ENCODE results near the gene PDE4D. TPM values are rescaled to one million over a fixed set of nuclear protein-coding genes. Genes with fewer than 3 reads are reported as not detected.

Gene PDE4D
- total RNA-seq, 1 experiment from 2014 or later, result 11.6 TPM

GRCh38 chr5:59208474-59208873 lies 685.1 kb downstream of the PDE4D start:
- BruUV-seq (replicated peaks), result no TSS peak
- Mint-ChIP-seq H3K9me3 (ENCODE audit: low read depth, unreplicated experiment) (no peaks in the 10 kb centered on the region), H3K4me3 (ENCODE audit: low read depth, unreplicated experiment) (no peak overlapping the region), H3K27me3 (ENCODE audit: unreplicated experiment) (no peaks in the 10 kb centered on the region), H3K36me3 (ENCODE audit: insufficient read depth, unreplicated experiment) (no peaks in the 10 kb centered on the region), H3K27ac (ENCODE audit: unreplicated experiment) (no peak overlapping the region), H3K4me1 (ENCODE audit: low read depth, unreplicated experiment) (no peaks in the 10 kb centered on the region)
- DNase-seq, result no peak
- CTCF ChIA-PET, result interaction anchor here (0.8 kb wide), 1 partner anchor 159 kb away, joined by 3 read pairs; no protein-coding TSS in a partner anchor
- intact Hi-C loops (cut with micrococcal nuclease; ENCODE audit: unreplicated experiment), result no loop called here
- TF ChIP-seq, protein P1, sequence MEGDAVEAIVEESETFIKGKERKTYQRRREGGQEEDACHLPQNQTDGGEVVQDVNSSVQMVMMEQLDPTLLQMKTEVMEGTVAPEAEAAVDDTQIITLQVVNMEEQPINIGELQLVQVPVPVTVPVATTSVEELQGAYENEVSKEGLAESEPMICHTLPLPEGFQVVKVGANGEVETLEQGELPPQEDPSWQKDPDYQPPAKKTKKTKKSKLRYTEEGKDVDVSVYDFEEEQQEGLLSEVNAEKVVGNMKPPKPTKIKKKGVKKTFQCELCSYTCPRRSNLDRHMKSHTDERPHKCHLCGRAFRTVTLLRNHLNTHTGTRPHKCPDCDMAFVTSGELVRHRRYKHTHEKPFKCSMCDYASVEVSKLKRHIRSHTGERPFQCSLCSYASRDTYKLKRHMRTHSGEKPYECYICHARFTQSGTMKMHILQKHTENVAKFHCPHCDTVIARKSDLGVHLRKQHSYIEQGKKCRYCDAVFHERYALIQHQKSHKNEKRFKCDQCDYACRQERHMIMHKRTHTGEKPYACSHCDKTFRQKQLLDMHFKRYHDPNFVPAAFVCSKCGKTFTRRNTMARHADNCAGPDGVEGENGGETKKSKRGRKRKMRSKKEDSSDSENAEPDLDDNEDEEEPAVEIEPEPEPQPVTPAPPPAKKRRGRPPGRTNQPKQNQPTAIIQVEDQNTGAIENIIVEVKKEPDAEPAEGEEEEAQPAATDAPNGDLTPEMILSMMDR (IDR thresholded peaks at IDR 0.05; ENCODE audit: unreplicated experiment), result no peak

DNA sequence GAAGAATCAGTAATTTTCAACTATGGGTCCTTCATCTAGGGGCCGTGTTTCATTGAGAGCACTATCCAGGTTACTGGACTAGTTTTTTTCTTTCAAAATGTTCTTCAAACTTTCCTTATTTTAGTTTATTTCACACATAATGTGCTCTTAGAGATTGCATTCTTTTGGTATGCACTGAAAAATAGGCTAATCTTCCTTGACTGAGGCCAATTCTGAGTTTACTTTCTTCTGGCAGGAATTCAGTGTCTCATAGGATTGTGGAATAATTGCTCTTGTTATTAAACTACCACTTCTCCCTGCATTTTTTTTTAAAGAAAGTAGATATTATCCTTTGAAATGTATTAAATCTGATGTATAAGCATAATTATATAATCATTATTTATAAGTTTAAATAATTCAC lies 686.1 kb downstream of the PDE4D start:
- no peak for DNase-seq
- intact Hi-C loops (cut with micrococcal nuclease; ENCODE audit: unreplicated experiment), result no loop called here
- no peak overlapping the region for H3K4me3 Mint-ChIP-seq (ENCODE audit: low read depth, unreplicated experiment)
- H3K36me3 Mint-ChIP-seq (ENCODE audit: insufficient read depth, unreplicated experiment), result no peaks in the 10 kb centered on the region
- TF ChIP-seq, protein P1 (IDR thresholded peaks at IDR 0.05; ENCODE audit: unreplicated experiment), result no peak
- H3K27me3 Mint-ChIP-seq (ENCODE audit: unreplicated experiment), result no peaks in the 10 kb centered on the region
- no peak overlapping the region for H3K27ac Mint-ChIP-seq (ENCODE audit: unreplicated experiment)
- no peaks in the 10 kb centered on the region for H3K4me1 Mint-ChIP-seq (ENCODE audit: low read depth, unreplicated experiment)
- CTCF ChIA-PET, result no interaction called here
- BruUV-seq (replicated peaks), result no TSS peak
- no peaks in the 10 kb centered on the region for H3K9me3 Mint-ChIP-seq (ENCODE audit: low read depth, unreplicated experiment)

- CTCF ChIA-PET, result no interaction called here
- H3K4me3 Mint-ChIP-seq (ENCODE audit: low read depth, unreplicated experiment), result no peak overlapping the region
- intact Hi-C loops (cut with micrococcal nuclease; ENCODE audit: unreplicated experiment), result no loop called here
- H3K36me3 Mint-ChIP-seq (ENCODE audit: insufficient read depth, unreplicated experiment), result no peaks in the 10 kb centered on the region
- DNase-seq, result no peak
- no peaks in the 10 kb centered on the region for H3K27me3 Mint-ChIP-seq (ENCODE audit: unreplicated experiment)
- no peak overlapping the region for H3K27ac Mint-ChIP-seq (ENCODE audit: unreplicated experiment)
- TF ChIP-seq, protein P1 (IDR thresholded peaks at IDR 0.05; ENCODE audit: unreplicated experiment), result no peak
- H3K9me3 Mint-ChIP-seq (ENCODE audit: low read depth, unreplicated experiment), result no peaks in the 10 kb centered on the region
- BruUV-seq (replicated peaks), result no TSS peak
- no peaks in the 10 kb centered on the region for H3K4me1 Mint-ChIP-seq (ENCODE audit: low read depth, unreplicated experiment)
These were observed 687.4 kb downstream of the PDE4D start for GRCh38 chr5:59206132-59206581.

GRCh38 chr5:59204114-59204897 lies 689.2 kb downstream of the PDE4D start:
- Mint-ChIP-seq H3K9me3 (ENCODE audit: low read depth, unreplicated experiment) (no peaks in the 10 kb centered on the region), H3K4me1 (ENCODE audit: low read depth, unreplicated experiment) (no peaks in the 10 kb centered on the region), H3K36me3 (ENCODE audit: insufficient read depth, unreplicated experiment) (no peaks in the 10 kb centered on the region), H3K27me3 (ENCODE audit: unreplicated experiment) (no peaks in the 10 kb centered on the region), H3K4me3 (ENCODE audit: low read depth, unreplicated experiment) (no peak overlapping the region), H3K27ac (ENCODE audit: unreplicated experiment) (no peak overlapping the region)
- intact Hi-C loops (cut with micrococcal nuclease; ENCODE audit: unreplicated experiment), result no loop called here
- CTCF ChIA-PET, result no interaction called here
- TF ChIP-seq, protein P1 (IDR thresholded peaks at IDR 0.05; ENCODE audit: unreplicated experiment), result no peak
- DNase-seq, result no peak
- no TSS peak for BruUV-seq (replicated peaks)

All from Calu3 (cell line).